ENCODE results near the gene HNRNPH1.
"Not testable (repeated sequence)": the region's sequence is repeated elsewhere in the genome, so short reads cannot be mapped to it uniquely, and the experiment has no call there.

The HNRNPH1 gene, protein sequence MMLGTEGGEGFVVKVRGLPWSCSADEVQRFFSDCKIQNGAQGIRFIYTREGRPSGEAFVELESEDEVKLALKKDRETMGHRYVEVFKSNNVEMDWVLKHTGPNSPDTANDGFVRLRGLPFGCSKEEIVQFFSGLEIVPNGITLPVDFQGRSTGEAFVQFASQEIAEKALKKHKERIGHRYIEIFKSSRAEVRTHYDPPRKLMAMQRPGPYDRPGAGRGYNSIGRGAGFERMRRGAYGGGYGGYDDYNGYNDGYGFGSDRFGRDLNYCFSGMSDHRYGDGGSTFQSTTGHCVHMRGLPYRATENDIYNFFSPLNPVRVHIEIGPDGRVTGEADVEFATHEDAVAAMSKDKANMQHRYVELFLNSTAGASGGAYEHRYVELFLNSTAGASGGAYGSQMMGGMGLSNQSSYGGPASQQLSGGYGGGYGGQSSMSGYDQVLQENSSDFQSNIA

DNA sequence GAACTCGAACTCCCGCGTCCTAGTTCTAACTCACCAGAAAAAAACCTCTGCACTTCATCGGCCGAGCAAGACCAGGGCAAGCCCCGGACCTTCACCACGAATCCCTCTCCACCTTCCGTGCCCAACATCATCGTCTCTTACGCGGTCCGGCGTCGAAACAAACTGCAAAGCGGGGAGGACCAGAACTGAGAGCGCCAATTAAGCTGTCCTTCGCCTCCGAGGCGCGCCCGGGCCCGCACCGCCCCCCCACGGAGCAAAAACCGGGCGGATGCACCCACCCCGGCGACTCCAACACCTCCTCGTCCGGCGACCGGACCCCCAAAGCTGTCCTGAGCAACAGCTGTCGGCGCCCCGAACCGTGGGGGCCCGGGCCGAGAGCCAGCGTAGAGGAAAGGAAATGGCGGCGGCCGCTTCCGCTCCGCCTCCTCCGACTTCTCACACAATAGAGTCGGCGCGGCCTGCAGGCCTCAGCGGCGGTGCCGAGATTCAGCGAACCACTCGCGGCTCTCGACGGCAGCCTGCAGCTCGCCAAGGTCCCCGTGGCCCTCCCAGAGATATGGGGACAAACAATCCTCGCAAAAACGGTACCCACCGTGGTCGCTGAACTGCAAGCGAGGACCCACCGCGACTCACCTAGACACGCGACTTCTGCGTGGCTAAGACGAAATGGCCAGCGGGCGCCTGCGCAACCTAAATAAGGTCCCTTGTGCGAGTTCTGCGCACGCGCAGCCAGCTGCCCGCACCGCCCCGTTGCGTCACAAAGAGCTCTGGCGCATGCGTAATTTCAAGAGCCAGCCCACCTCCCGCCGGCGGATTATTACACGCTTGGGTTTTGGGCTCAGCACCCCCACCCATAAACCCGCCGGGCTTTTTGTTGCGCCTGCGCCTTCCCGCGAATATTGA lies at the start of gene HNRNPH1:
Gene HNRNPH1, minus strand, starts transcription at position 669 of the 903 bp plus-strand sequence. Its CDS starts 538 bp downstream, at position 131.
- peak; percentile 98 for DNase-seq (ENCODE audit: low read depth)

GRCh38 chr5:179668391-179668790 lies 44.9 kb upstream of the HNRNPH1 start:
- DNase-seq (ENCODE audit: low read depth), result peak; percentile 7

GRCh38 chr5:179661647-179662046 lies 38.2 kb upstream of the HNRNPH1 start:
- not testable (repeated sequence) for DNase-seq (ENCODE audit: low read depth)

- DNase-seq (ENCODE audit: low read depth), result not testable (repeated sequence)
These were observed 34.8 kb upstream of the HNRNPH1 start for GRCh38 chr5:179658179-179658856.

- DNase-seq (ENCODE audit: low read depth), result not testable (repeated sequence)
These were observed 34.1 kb upstream of the HNRNPH1 start for GRCh38 chr5:179657302-179658178.

DNA sequence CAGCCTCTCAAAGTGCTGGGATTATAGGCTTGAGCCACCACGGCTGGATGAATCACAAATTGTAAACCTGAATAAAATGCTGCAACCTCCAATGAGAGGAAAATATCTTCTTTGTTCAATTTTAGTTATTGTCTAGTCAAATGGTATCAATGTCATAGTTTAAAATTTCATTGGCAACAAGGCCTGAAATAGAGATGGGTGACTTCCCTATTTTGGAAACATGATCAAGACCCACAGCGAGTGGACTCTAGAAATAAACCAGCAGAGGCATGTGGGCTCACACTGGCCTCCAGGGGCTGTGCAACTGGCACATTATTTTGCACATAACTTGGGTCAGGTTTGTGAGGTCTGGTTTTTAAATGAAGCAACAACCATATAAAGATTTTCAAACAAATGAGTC lies 29.7 kb upstream of the HNRNPH1 start:
- DNase-seq (ENCODE audit: low read depth), result not testable (repeated sequence)

GRCh38 chr5:179650245-179650644 lies 26.8 kb upstream of the HNRNPH1 start:
- not testable (repeated sequence) for DNase-seq (ENCODE audit: low read depth)

DNA sequence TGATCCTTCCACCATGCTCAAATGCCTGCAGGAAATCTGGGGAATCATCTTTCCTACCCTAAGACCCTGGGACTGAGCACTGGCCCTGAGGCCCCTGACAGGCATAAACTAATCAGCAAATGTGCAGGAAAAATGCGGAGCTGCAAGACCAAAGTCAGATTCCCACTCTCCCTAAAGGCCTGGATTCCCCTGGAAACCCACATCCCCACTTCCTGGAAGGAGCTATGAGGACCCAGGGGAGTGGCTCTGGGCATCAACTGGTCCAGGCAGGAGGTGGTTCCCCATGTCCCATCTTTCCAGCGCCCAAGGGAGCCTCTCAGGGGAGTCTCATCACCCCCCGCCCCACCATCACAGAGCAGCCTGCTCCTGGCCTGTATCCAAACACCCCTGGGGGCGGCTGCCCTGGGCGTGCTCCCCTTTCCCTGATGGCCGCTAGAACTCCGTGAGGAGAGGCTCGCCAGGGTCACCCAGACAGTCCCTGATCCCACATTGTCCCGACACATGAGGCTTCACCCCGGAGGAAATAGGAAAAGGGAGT lies 25.8 kb upstream of the HNRNPH1 start:
- not testable (repeated sequence) for DNase-seq (ENCODE audit: low read depth)

- no peak for DNase-seq (ENCODE audit: low read depth)
These were observed 24.9 kb upstream of the HNRNPH1 start for GRCh38 chr5:179648410-179648809.

DNA sequence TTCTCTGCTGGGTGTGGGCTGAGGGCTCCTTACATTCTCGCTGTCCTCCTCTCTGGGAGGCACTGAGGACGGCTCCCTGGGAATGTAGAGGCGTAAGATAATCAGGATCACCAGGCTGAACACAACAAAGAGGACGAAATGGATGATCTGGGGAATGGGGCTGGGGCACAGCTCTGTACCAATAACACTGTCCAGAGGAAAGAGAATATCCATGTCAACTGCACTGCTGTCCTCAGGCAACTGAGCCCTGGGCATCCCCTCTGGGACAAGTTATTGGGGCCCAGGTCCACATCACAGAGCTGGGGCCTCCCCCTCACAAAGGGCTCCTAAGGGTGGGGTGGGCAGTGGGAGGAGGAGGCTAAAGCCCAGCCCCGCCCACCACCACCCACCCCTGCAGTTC lies 21.3 kb upstream of the HNRNPH1 start:
- DNase-seq (ENCODE audit: low read depth), result not testable (repeated sequence)

GRCh38 chr5:179643141-179643920 lies 19.9 kb upstream of the HNRNPH1 start:
- not testable (repeated sequence) for DNase-seq (ENCODE audit: low read depth)

DNA sequence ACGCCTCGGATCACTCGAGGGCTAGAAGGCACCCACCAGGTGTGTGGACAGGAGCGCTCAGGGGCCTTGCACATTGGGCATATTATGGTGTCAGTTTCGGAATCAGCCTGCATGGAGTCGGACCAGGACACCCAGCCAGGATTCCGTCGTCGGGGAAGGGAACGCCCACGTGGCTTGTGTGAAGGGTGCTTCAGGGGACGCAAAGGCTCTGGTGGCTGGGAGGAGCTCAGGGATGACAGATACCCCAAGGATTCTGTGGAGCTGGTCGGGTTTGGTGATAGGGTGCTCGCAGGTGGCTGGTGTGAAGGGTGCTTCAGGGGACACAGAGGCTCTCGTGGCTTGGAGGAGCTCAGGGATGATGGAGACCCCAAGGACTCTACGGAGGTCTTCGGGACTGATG lies 19.2 kb upstream of the HNRNPH1 start:
- not testable (repeated sequence) for DNase-seq (ENCODE audit: low read depth)

GRCh38 chr5:179641745-179642144 lies 18.3 kb upstream of the HNRNPH1 start:
- DNase-seq (ENCODE audit: low read depth), result not testable (repeated sequence)

GRCh38 chr5:179639296-179639695 lies 15.8 kb upstream of the HNRNPH1 start:
- not testable (repeated sequence) for DNase-seq (ENCODE audit: low read depth)

DNA sequence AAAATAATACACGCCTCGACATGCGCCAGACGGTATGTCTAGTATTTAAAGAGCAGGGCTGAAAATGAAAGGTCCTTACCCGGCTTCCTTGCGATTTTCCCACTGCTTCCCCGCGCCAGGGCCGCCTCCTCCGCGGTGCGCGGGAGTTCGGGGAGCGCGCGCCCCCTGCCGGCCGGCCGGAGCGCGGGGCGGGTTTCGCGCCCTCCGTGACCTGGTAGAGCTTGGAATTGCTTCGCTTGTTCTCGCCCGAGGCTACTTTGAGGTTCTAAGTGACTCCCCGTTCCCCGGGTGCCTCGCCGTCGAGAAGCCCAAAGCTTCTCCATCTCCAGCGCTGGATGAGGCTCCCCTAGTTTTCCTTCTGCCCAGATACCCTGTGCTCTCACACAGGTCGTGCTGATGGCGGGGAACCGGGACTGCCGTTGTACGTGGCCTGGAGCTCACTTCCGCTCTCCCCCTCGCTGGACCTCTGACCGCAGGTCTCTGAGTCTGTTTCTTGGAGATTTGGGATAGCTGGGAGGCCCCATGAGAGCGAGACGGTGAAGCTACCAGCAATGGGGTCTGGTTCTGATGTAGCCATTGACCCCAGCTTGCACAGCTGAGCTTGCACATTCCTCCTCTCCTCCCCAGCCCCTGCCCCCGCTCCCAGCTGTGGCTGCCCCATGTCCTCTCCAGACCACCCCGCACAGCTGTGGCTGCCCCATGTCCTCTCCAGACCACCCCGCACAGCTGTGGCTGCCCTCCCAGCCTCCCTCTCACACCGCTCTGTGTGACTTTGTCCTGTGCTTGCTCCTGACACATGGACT lies 11.1 kb upstream of the HNRNPH1 start:
- not testable (repeated sequence) for DNase-seq (ENCODE audit: low read depth)

GRCh38 chr5:179633501-179634369 lies 10.3 kb upstream of the HNRNPH1 start:
- not testable (repeated sequence) for DNase-seq (ENCODE audit: low read depth)

- DNase-seq (ENCODE audit: low read depth), result no peak
These were observed 1.4 kb upstream of the HNRNPH1 start for GRCh38 chr5:179624841-179625271.

All from T-helper 22 cell (primary cell).